Uterus (tissue), 4 donors: ENCODE measurements around the gene PSMD1. TPM values are rescaled to one million over a fixed set of nuclear protein-coding genes. Genes with fewer than 3 reads are reported as not detected.

Source experiments
- DNase-seq, 2 donors: peaks; one replicate each; pipeline ENCODE4 v3.0.0-alpha.2; 2019 to 2020
- H3K27ac ChIP-seq, 2 donors: fragments of 200-600 bp; sonication (generic); 1 replicate in 1 of 2; 2 replicates in 1 of 2; pipeline ENCODE4 v1.5.1; 2016 to 2018
- H3K27me3 ChIP-seq, 2 donors: fragments of 200-600 bp; sonication (generic); one replicate each; pipeline ENCODE4 v1.5.1; 2018 to 2019; ENCODE audit warnings: control low read depth in 1 of 2
- H3K36me3 ChIP-seq, 2 donors: fragments of 200-600 bp; sonication (generic); one replicate each; pipeline ENCODE4 v1.5.1; 2019; ENCODE audit warnings: control low read depth in 1 of 2
- H3K4me1 ChIP-seq, 2 donors: fragments of 200-600 bp; sonication (generic); one replicate each; pipeline ENCODE4 v1.5.1; 2018 to 2019; ENCODE audit warnings: control low read depth in 1 of 2
- H3K4me3 ChIP-seq, 2 donors: fragments of 200-600 bp; sonication (generic); 1 replicate in 1 of 2; 2 replicates in 1 of 2; pipeline ENCODE4 v1.5.1; 2018 to 2019; ENCODE audit warnings: mild to moderate bottlenecking in 1 of 2
- H3K9me3 ChIP-seq, 2 donors: fragments of 200-600 bp; sonication (generic); one replicate each; pipeline ENCODE4 v1.5.1; 2019; ENCODE audit warnings: control low read depth in 1 of 2
- POLR2A ChIP-seq, 2 donors: fragments of 450-650 bp; IDR thresholded peaks; one replicate each; pipeline ENCODE4 v1.6.1; 2016; ENCODE audit warnings: antibody characterized with exemption in 2 of 2, mild to moderate bottlenecking in 1 of 2, moderate library complexity in 1 of 2
- intact Hi-C: fragments of 100-400 bp; cut with DNase I; formaldehyde crosslinking; loops from one replicate; pipeline ENCODE4 v1.15.1; 2023; ENCODE audit warnings: low total_unique reads
- total RNA-seq, 4 donors: library from RNA; depleted of rRNA in 3 of 4; stranded (reverse); fragments of >200 nt in 3 of 4; gene quantifications; one replicate each; pipeline versions ENCODE4 v1.1.0 to v1.2.4, GENCODE V29; 2014 to 2023
- TF ChIP-seq, protein P1 (sequence below), 4 experiments: fragments of 200-600 bp in 2 of 4; fragments of 450-650 bp in 2 of 4; sonication (generic) in 2 of 4; IDR thresholded peaks; one replicate each; pipeline ENCODE4 v1.5.1; 2016 to 2019; ENCODE audit warnings: antibody characterized with exemption in 4 of 4, mild to moderate bottlenecking in 2 of 4, moderate library complexity in 1 of 4
- donor health status: DM: yes; HTN: yes; CAD: no.

Gene PSMD1
- total RNA-seq, 4 donors from 2014 or later: 54.4 to 96.6 (median 68.6) TPM

DNA sequence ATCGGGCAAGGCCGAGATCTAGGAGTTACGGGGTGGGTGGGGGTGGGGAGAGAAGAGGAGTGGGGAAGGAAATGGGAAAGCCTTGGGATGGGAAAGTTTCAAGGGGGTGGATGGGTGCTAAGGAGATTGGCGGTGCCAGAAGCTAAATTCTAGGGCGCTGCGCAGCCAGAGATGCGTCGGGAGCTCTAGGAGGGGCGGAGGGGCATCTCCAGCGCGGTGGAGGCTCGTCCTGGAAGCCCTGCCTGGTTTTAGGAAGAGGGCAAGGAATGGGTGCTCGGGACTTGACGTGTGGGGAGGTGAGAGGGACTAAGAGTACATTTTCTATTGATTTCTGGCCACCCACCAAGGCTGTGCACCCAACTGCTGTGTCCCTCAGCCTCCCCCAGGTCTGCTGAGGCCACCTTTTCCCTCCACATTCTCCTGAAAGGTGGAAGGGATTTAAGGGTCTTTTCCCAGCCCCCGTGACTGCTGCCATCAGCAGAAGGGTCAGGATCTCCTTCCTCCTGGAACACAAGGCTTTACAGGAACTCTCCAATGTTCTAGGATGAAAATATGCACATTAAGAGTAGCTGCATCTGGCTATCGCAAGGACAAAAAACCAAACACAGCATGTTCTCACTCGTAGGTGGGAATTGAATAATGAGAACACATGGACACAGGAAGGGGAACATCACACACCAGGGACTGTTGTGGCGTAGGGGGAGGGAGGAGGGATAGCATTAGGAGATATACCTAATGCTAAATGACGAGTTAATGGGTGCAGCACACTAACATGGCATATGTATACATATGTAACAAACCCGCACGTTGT lies 18.0 kb upstream of the PSMD1 start:
- Histone ChIP-seq H3K9me3 (no peaks in the 10 kb centered on the region), H3K36me3 (no peaks in the 10 kb centered on the region), H3K27ac (no peak overlapping the region), H3K4me3 (no peak overlapping the region), H3K27me3 (peaks cover 0 to 16% of the 10 kb centered on the region in 2 donors), H3K4me1 (no peaks in the 10 kb centered on the region)
- no peak for DNase-seq
- TF ChIP-seq, protein P1, sequence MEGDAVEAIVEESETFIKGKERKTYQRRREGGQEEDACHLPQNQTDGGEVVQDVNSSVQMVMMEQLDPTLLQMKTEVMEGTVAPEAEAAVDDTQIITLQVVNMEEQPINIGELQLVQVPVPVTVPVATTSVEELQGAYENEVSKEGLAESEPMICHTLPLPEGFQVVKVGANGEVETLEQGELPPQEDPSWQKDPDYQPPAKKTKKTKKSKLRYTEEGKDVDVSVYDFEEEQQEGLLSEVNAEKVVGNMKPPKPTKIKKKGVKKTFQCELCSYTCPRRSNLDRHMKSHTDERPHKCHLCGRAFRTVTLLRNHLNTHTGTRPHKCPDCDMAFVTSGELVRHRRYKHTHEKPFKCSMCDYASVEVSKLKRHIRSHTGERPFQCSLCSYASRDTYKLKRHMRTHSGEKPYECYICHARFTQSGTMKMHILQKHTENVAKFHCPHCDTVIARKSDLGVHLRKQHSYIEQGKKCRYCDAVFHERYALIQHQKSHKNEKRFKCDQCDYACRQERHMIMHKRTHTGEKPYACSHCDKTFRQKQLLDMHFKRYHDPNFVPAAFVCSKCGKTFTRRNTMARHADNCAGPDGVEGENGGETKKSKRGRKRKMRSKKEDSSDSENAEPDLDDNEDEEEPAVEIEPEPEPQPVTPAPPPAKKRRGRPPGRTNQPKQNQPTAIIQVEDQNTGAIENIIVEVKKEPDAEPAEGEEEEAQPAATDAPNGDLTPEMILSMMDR (IDR thresholded peaks at IDR 0.05): no peak
- TF ChIP-seq POLR2A (IDR thresholded peaks at IDR 0.05): no peak
- intact Hi-C loops: no loop called here

DNA sequence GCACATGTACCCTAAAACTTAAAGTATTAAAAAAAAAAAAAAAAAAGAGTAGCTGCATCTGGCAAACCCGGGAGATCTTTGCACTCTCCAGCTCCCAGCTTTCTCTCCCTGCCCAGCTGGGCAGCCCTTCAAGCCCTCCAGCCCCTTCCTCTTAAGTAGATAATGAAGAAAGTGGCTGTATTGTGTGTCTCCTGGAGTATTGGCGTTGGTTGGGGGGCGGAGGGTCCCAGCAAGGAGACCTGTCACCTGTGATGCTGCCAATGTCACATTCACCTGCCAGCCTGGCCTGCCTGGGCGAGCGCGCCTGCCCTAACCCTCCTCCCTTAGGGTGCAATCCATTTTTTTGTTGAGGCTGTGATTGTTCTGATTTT lies 17.4 kb upstream of the PSMD1 start:
- intact Hi-C loops: no loop called here
- Histone ChIP-seq H3K27me3 (peaks cover 0 to 16% of the 10 kb centered on the region in 2 donors), H3K4me1 (no peaks in the 10 kb centered on the region), H3K4me3 (no peak overlapping the region), H3K36me3 (no peaks in the 10 kb centered on the region), H3K9me3 (no peaks in the 10 kb centered on the region), H3K27ac (no peak overlapping the region)
- TF ChIP-seq, protein P1 (IDR thresholded peaks at IDR 0.05): no peak
- no peak for TF ChIP-seq POLR2A (IDR thresholded peaks at IDR 0.05)
- DNase-seq: no peak

DNA sequence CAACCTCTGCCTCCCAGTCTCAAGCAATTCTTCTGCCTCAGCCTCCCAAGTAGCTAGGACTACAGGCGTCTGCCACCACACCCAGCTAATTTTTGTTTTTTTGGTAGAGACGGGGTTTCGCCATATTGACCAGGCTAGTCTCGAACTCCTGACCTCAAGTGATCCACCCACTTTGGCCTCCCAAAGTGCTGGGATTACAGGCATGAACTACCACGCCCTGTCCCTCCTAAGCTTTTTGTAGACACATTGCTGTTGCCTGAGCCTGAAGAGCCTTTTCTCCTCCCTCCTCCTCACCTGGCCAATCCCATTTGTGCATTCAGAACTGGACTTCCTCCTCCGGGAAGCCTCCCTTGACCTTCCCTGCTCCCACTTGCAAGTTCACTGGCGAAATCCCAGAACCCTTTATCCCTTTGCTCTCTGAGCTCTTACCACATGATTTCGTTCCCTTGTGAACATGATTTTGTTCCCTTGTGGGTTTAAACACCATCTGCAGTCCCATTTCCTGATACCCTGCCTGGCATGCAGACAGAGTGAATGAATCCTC lies 16.8 kb upstream of the PSMD1 start:
- Histone ChIP-seq H3K4me3 (no peak overlapping the region), H3K36me3 (no peaks in the 10 kb centered on the region), H3K27me3 (peaks cover 0 to 16% of the 10 kb centered on the region in 2 donors), H3K9me3 (no peaks in the 10 kb centered on the region), H3K4me1 (no peaks in the 10 kb centered on the region), H3K27ac (no peak overlapping the region)
- no peak for DNase-seq
- intact Hi-C loops: no loop called here
- TF ChIP-seq, protein P1 (IDR thresholded peaks at IDR 0.05): no peak
- TF ChIP-seq POLR2A (IDR thresholded peaks at IDR 0.05): no peak

DNA sequence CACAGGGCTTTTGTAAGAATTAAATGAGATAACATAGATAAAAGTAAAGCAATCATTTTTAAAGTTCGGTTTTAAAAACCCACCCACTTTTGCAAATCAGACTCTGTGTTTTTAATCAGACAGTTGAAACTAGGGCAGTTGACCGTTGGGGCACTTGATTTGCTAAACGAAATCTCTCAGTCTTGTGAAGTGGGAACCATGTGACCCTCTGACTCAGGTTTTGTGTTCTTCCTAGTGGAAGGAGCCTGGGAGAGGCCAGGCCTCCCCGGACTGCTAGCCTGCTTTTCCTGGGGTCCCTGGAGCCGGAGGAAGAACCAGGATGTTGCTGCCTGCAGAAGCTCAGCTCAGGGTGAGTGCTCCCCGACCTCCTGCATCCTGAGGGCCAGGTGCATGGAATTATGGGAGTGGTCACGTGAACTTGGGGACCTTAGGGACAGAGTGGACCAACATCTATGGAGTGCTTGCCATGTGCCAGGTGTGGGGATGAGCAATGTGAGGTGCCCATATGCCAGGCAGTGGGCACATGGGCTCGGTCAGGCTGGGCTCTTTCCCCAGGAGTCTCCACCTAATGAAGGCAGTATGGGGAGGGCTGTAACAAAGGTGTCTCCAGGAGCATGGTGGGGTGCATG lies 15.5 kb upstream of the PSMD1 start:
- TF ChIP-seq, protein P1 (IDR thresholded peaks at IDR 0.05): no peak
- no peak for TF ChIP-seq POLR2A (IDR thresholded peaks at IDR 0.05)
- Histone ChIP-seq H3K4me1 (no peaks in the 10 kb centered on the region), H3K27ac (no peak overlapping the region), H3K36me3 (no peaks in the 10 kb centered on the region), H3K9me3 (no peaks in the 10 kb centered on the region), H3K4me3 (no peak overlapping the region), H3K27me3 (peaks cover 0 to 9% of the 10 kb centered on the region in 2 donors)
- intact Hi-C loops: no loop called here
- no peak for DNase-seq

DNA sequence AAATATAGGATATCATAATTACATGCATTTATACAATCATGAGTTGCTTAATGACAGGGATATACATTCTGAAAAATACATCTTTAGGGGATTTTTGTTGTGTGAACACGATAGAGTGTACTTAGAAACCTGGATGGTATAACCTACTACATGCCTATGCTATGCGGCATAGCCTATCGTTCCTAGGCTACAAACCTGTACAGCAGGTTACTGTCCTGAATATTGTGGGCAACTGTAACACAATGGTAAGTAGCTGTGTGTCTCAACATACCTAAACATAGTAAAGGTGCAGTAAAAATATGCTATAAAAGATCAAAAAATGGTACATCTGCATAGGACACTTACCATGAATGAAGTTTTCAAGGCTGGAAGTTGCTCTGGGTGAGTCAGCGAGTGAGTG lies 12.9 kb upstream of the PSMD1 start:
- no peaks in the 10 kb centered on the region for H3K27me3 ChIP-seq
- no peaks in the 10 kb centered on the region for H3K9me3 ChIP-seq
- no peak for TF ChIP-seq POLR2A (IDR thresholded peaks at IDR 0.05)
- TF ChIP-seq, protein P1 (IDR thresholded peaks at IDR 0.05): no peak
- H3K36me3 ChIP-seq: no peaks in the 10 kb centered on the region
- intact Hi-C loops: no loop called here
- DNase-seq: no peak
- no peaks in the 10 kb centered on the region for H3K4me1 ChIP-seq
- H3K27ac ChIP-seq: no peak overlapping the region
- no peak overlapping the region for H3K4me3 ChIP-seq
